HepG2 (cell line): Measurements from ENCODE around the gene MLLT1. TPM values are rescaled to one million over a fixed set of nuclear protein-coding genes. Genes with fewer than 3 reads are reported as not detected.

Source experiments
- BCL3 ChIP-seq: sonication (generic); formaldehyde crosslinking; IDR thresholded peaks from 2 replicates; pipeline ENCODE4 v1.5.1; 2020; ENCODE audit warnings: mild to moderate bottlenecking, missing genetic modification reagents, moderate library complexity
- GABPA ChIP-seq, 2 experiments: IDR thresholded peaks; 2 replicates each; pipeline ENCODE4 v1.6.1; 2011 to 2016; ENCODE audit warnings: low read depth in 2 of 2, low read length in 1 of 2, missing biosample characterization in 1 of 2, missing genetic modification characterization in 1 of 2
- HDAC1 ChIP-seq: sonication (generic); formaldehyde crosslinking; IDR thresholded peaks from 2 replicates; pipeline ENCODE4 v1.5.1; 2020; ENCODE audit warnings: mild to moderate bottlenecking, missing genetic modification reagents
- SOX6 ChIP-seq, 2 experiments: fragments of 450-650 bp in 1 of 2; sonication (generic) in 1 of 2; formaldehyde crosslinking in 1 of 2; IDR thresholded peaks; 2 replicates each; pipeline versions ENCODE4 v1.4.0 to v1.6.1; 2017 to 2020; ENCODE audit warnings: antibody characterized with exemption in 1 of 2, mild to moderate bottlenecking in 1 of 2, missing genetic modification reagents in 1 of 2
- SP1 ChIP-seq, 2 experiments: fragments of 450-650 bp in 1 of 2; sonication (generic) in 1 of 2; formaldehyde crosslinking in 1 of 2; IDR thresholded peaks; 2 replicates each; pipeline versions ENCODE4 v1.4.0 to v1.6.1; 2016 to 2020; ENCODE audit warnings: missing genetic modification reagents in 1 of 2
- SRF ChIP-seq: IDR thresholded peaks from 2 replicates; pipeline ENCODE4 v1.6.1; 2011; ENCODE audit warnings: mild to moderate bottlenecking, low read depth, low read length, moderate library complexity
- TOE1 ChIP-seq: sonication (generic); formaldehyde crosslinking; IDR thresholded peaks from 2 replicates; pipeline ENCODE4 v1.4.0; 2020; ENCODE audit warnings: mild to moderate bottlenecking, missing genetic modification reagents
- ZBTB1 ChIP-seq: sonication (generic); formaldehyde crosslinking; IDR thresholded peaks from 2 replicates; pipeline ENCODE4 v1.4.0; 2020; ENCODE audit warnings: missing genetic modification reagents, borderline replicate concordance
- ZBTB20 ChIP-seq: sonication (generic); formaldehyde crosslinking; IDR thresholded peaks from 2 replicates; pipeline ENCODE4 v1.8.1; 2023; ENCODE audit warnings: missing genetic modification reagents, low read depth, mild to moderate bottlenecking, borderline replicate concordance
- ZBTB26 ChIP-seq: IDR thresholded peaks from 2 replicates; pipeline ENCODE4 v1.6.1; 2016; ENCODE audit warnings: missing compliant biosample characterization, missing genetic modification reagents, borderline replicate concordance
- ZMYM4 ChIP-seq: sonication (generic); formaldehyde crosslinking; IDR thresholded peaks from 2 replicates; pipeline ENCODE4 v1.8.1; 2023; ENCODE audit warnings: mild to moderate bottlenecking, missing genetic modification reagents
- ZNF205 ChIP-seq: IDR thresholded peaks from 2 replicates; pipeline ENCODE4 v1.6.1; 2018; ENCODE audit warnings: missing biosample characterization, missing genetic modification reagents
- ZNF281 ChIP-seq: sonication (generic); formaldehyde crosslinking; IDR thresholded peaks from 2 replicates; pipeline ENCODE4 v1.4.0; 2020; ENCODE audit warnings: missing genetic modification reagents, borderline replicate concordance
- ZNF335 ChIP-seq: sonication (generic); formaldehyde crosslinking; IDR thresholded peaks from 2 replicates; pipeline ENCODE4 v1.4.0; 2020; ENCODE audit warnings: missing genetic modification reagents
- ZNF383 ChIP-seq: sonication (generic); formaldehyde crosslinking; IDR thresholded peaks from 2 replicates; pipeline ENCODE4 v1.4.0; 2020; ENCODE audit warnings: missing genetic modification reagents, mild to moderate bottlenecking, borderline replicate concordance
- ZNF510 ChIP-seq: sonication (generic); formaldehyde crosslinking; IDR thresholded peaks from 2 replicates; pipeline ENCODE4 v1.4.0; 2020; ENCODE audit warnings: low read depth, mild to moderate bottlenecking, missing genetic modification reagents
- ZNF550 ChIP-seq: sonication (generic); formaldehyde crosslinking; IDR thresholded peaks from 2 replicates; pipeline ENCODE4 v1.4.0; 2020; ENCODE audit warnings: mild to moderate bottlenecking, missing genetic modification reagents, borderline replicate concordance
- ZNF576 ChIP-seq: sonication (generic); formaldehyde crosslinking; IDR thresholded peaks from 2 replicates; pipeline ENCODE4 v1.4.0; 2020; ENCODE audit warnings: mild to moderate bottlenecking, missing genetic modification reagents
- ZNF691 ChIP-seq: sonication (generic); formaldehyde crosslinking; IDR thresholded peaks from 2 replicates; pipeline ENCODE4 v1.4.0; 2020; ENCODE audit warnings: missing genetic modification reagents, low read depth, mild to moderate bottlenecking, borderline replicate concordance
- polyA plus RNA-seq, 8 experiments: library from polyadenylated mRNA; depleted of rRNA in 3 of 8; stranded (reverse) in 7 of 8; unstranded in 1 of 8; fragments of >200 nt; fragmentation: Illumina TruSeq in 4 of 8; extraction: Trizol in 4 of 8; gene quantifications; 2 replicates each; pipeline versions ENCODE4 v1.2.1 to v1.2.3, GENCODE V29; 2011 to 2016; ENCODE audit warnings: low read depth in 4 of 8, missing spikeins in 1 of 8, mixed read lengths in 1 of 8; ENCODE audit not compliant: insufficient read depth in 1 of 8
- total RNA-seq, 5 experiments: library from RNA; depleted of rRNA; stranded (reverse); fragments of >200 nt; fragmentation: Illumina TruSeq; extraction: Trizol; gene quantifications; 2 replicates each; pipeline ENCODE4 v1.2.3, GENCODE V29; 2016; ENCODE audit warnings: low read depth in 1 of 5

Gene MLLT1
- total and polyA plus RNA-seq, 2 of the 13 experiments (the other 11 are each of a cell fraction or from before 2014, with no cell fraction given), result 11.7 to 12.2 TPM

GRCh38 chr19:6279931-6280591 lies at the start of gene MLLT1 (continued):
- TF ChIP-seq ZNF281 (peak; percentile 76; the same call in 1 of the 2 replicates), GABPA (IDR thresholded peaks at IDR 0.05; ENCODE audit: low read depth, low read length) (peak; percentile 91), GABPA (CRISPR knock-in tag; IDR thresholded peaks at IDR 0.05; ENCODE audit: low read depth) (peak; percentile 82), ZNF691 (0 out of 2 replicates have a peak, but pooled peaks have one; percentile 20), ZNF576 (0 out of 2 replicates have a peak, but pooled peaks have one; percentile 57), ZNF205 (CRISPR knock-in tag) (0 out of 2 replicates have a peak, but pooled peaks have one; percentile 39), ZBTB26 (CRISPR knock-in tag) (0 out of 2 replicates have a peak, but pooled peaks have one; percentile 39), ZNF383 (CRISPR knock-in tag) (no peak), SP1 (IDR thresholded peaks at IDR 0.05) (no peak), SP1 (CRISPR knock-in tag; IDR thresholded peaks at IDR 0.05) (peak; percentile 66; the same call in 1 of the 2 replicates), ZNF335 (CRISPR knock-in tag) (0 out of 2 replicates have a peak, but pooled peaks have one; percentile 57), SOX6 (IDR thresholded peaks at IDR 0.05) (no peak), SOX6 (CRISPR knock-in tag; IDR thresholded peaks at IDR 0.05) (peak; percentile 28; the same call in 1 of the 2 replicates), ZNF510 (CRISPR knock-in tag) (peak; percentile 65; the same call in 1 of the 2 replicates), ZBTB20 (CRISPR knock-in tag) (no peak), TOE1 (CRISPR knock-in tag) (peak; percentile 86), ZMYM4 (CRISPR knock-in tag) (peak; percentile 67; the same call in 1 of the 2 replicates), SRF (no peak), ZNF550 (CRISPR knock-in tag) (no peak), ZBTB1 (CRISPR knock-in tag) (0 out of 2 replicates have a peak, but pooled peaks have one; percentile 59), BCL3 (CRISPR knock-in tag) (peak; percentile 76; the same call in 1 of the 2 replicates), HDAC1 (CRISPR knock-in tag) (peak; percentile 51; the same call in 1 of the 2 replicates)
